ENCODE data around the gene BLOC1S5. TPM values are rescaled to one million over a fixed set of nuclear protein-coding genes. Genes with fewer than 3 reads are reported as not detected.

The BLOC1S5 gene
- total and polyA plus RNA-seq, 9 of the 15 experiments (the other 6 are each of a cell fraction or from before 2014, with no cell fraction given) = 8.5 to 41.0 (median 27.7) TPM

GRCh38 chr6:7974938-7975763 is 89.0 kb downstream of the BLOC1S5 start (continued):
- peak in 1 of 2 experiments; percentile 84; a peak in 2 of 4 replicates for TF ChIP-seq ZMIZ1 (IDR thresholded peaks at IDR 0.05; ENCODE audit: low read depth in 2 of 2, low read length in 2 of 2)
- peak; percentile 99 for TF ChIP-seq HDAC3 (IDR thresholded peaks at IDR 0.05; ENCODE audit: borderline replicate concordance, partially characterized antibody)
- no peak for TF ChIP-seq FOXA1 (IDR thresholded peaks at IDR 0.05; ENCODE audit: borderline replicate concordance)
- TF ChIP-seq NEUROD1 (IDR thresholded peaks at IDR 0.05; ENCODE audit: borderline replicate concordance, low read depth, low read length, partially characterized antibody) = peak; percentile 76
- no peak for TF ChIP-seq ZNF583 (CRISPR knock-in tag; IDR thresholded peaks at IDR 0.05)
- TF ChIP-seq E2F5 (CRISPR knock-in tag; IDR thresholded peaks at IDR 0.05) = no peak
- TF ChIP-seq CREB1 (IDR thresholded peaks at IDR 0.05) = no peak
- TF ChIP-seq CREB1 (CRISPR knock-in tag; IDR thresholded peaks at IDR 0.05) = 0 out of 2 replicates have a peak, but pooled peaks have one; percentile 21
- TF ChIP-seq ZNF445 (CRISPR knock-in tag; IDR thresholded peaks at IDR 0.05; ENCODE audit: low read depth) = no peak
- TF ChIP-seq FOXM1 (IDR thresholded peaks at IDR 0.05; ENCODE audit: low read depth) = peak; percentile 47; the same call in 1 of the 2 replicates
- TF ChIP-seq FOXM1 (CRISPR knock-in tag; IDR thresholded peaks at IDR 0.05; ENCODE audit: low read depth) = 0 out of 2 replicates have a peak, but pooled peaks have one; percentile 54
- TF ChIP-seq PHTF2 (CRISPR knock-in tag; IDR thresholded peaks at IDR 0.05) = no peak
- TF ChIP-seq ZNF384 (IDR thresholded peaks at IDR 0.05; ENCODE audit: low read depth, low read length) = peak; percentile 52
- no peak for TF ChIP-seq ATF4 (CRISPR knock-in tag; IDR thresholded peaks at IDR 0.05)
- no peak for TF ChIP-seq SRSF9 (IDR thresholded peaks at IDR 0.05; ENCODE audit: borderline replicate concordance, low read depth, low read length)
- no peak for TF ChIP-seq ZNF121 (CRISPR knock-in tag; conservative IDR thresholded peaks at IDR 0.05)
- TF ChIP-seq HDAC1 (IDR thresholded peaks at IDR 0.05) = peak in 1 of 2 experiments; percentile 66; a peak in 2 of 4 replicates
- no peak for TF ChIP-seq SPI1 (IDR thresholded peaks at IDR 0.05; ENCODE audit: borderline replicate concordance, low read depth, low read length)
- TF ChIP-seq HDAC2 (IDR thresholded peaks at IDR 0.05) = peak; percentile 94
- no peak for TF ChIP-seq ZNF23 (CRISPR knock-in tag; IDR thresholded peaks at IDR 0.05)
- no peak for TF ChIP-seq CBX8 (IDR thresholded peaks at IDR 0.05; ENCODE audit: borderline replicate concordance, extremely low read depth, low read depth, low read length, poor library complexity, severe bottlenecking)
- TF ChIP-seq POU5F1 (IDR thresholded peaks at IDR 0.05; ENCODE audit: borderline replicate concordance, low read depth, low read length, partially characterized antibody) = no peak
- TF ChIP-seq RCOR1 (IDR thresholded peaks at IDR 0.05; ENCODE audit: borderline replicate concordance in 1 of 2, low read depth in 2 of 2, low read length in 2 of 2) = peak; percentile 74 to 86
